ENCODE results near the gene MSH5.
"Not testable (repeated sequence)": the region's sequence is repeated elsewhere in the genome, so short reads cannot be mapped to it uniquely, and the experiment has no call there.

MSH5 gene

GRCh38 chr6:31739639-31740396 is at the start of gene MSH5:
TSS of gene MSH5 (plus strand) at chr6:31740005. CDS start at chr6:31740467, 462 bp downstream.
- peak; percentile 98 for DNase-seq

GRCh38 chr6:31690231-31691077 is 49.4 kb upstream of the MSH5 start:
- no peak for DNase-seq

GRCh38 chr6:31691078-31691463 is 48.7 kb upstream of the MSH5 start:
- DNase-seq, result no peak

GRCh38 chr6:31691564-31692108 is 48.2 kb upstream of the MSH5 start:
- DNase-seq, result no peak

GRCh38 chr6:31692353-31692752 is 47.5 kb upstream of the MSH5 start:
- no peak for DNase-seq

GRCh38 chr6:31692886-31693285 is 46.9 kb upstream of the MSH5 start:
- no peak for DNase-seq

GRCh38 chr6:31693535-31693934 is 46.3 kb upstream of the MSH5 start:
- no peak for DNase-seq

- no peak for DNase-seq
Measured at GRCh38 chr6:31697555-31697954, 42.2 kb upstream of the MSH5 start.

- DNase-seq, result no peak
Measured at GRCh38 chr6:31700740-31701401, 38.9 kb upstream of the MSH5 start.

GRCh38 chr6:31701666-31702404 is 38.0 kb upstream of the MSH5 start:
- DNase-seq, result peak; percentile 41

GRCh38 chr6:31702405-31702818 is 37.4 kb upstream of the MSH5 start:
- no peak for DNase-seq

GRCh38 chr6:31702819-31703716 is 36.7 kb upstream of the MSH5 start, which contains the start of gene ABHD16A:
TSS of gene ABHD16A (minus strand) at chr6:31703324. CDS start at chr6:31703281, 43 bp downstream.
- peak; percentile 95 for DNase-seq

GRCh38 chr6:31705931-31706330 is 33.9 kb upstream of the MSH5 start:
- no peak for DNase-seq

GRCh38 chr6:31706599-31706998 is 33.2 kb upstream of the MSH5 start, which contains the start of gene LY6G6F:
TSS of gene LY6G6F (plus strand) at chr6:31706866. CDS start at chr6:31706907, 41 bp downstream.
- no peak for DNase-seq

GRCh38 chr6:31707701-31708100 is 32.1 kb upstream of the MSH5 start:
- DNase-seq, result no peak

- DNase-seq, result no peak
Measured at GRCh38 chr6:31708224-31708623, 31.6 kb upstream of the MSH5 start.

- DNase-seq, result not testable (repeated sequence)
Measured at GRCh38 chr6:31709157-31709556, 30.6 kb upstream of the MSH5 start.

GRCh38 chr6:31710523-31711219 is 29.1 kb upstream of the MSH5 start:
- DNase-seq, result no peak

GRCh38 chr6:31711233-31711632 is 28.6 kb upstream of the MSH5 start:
- DNase-seq, result no peak

- DNase-seq, result no peak
Measured at GRCh38 chr6:31712296-31712695, 27.5 kb upstream of the MSH5 start.

GRCh38 chr6:31713465-31713864 is 26.3 kb upstream of the MSH5 start:
- no peak for DNase-seq

Data from NCI-H1436 (cell line).